Measurements from ENCODE around the gene FBXO45. TPM values are rescaled to one million over a fixed set of nuclear protein-coding genes. Genes with fewer than 3 reads are reported as not detected.

Gene FBXO45
- total and polyA plus RNA-seq, 10 of the 15 experiments (the other 5 are each of a cell fraction or from before 2014, with no cell fraction given): 4.0 to 17.3 (median 11.8) TPM

GRCh38 chr3:196611761-196612483 is 43.5 kb downstream of the FBXO45 start:
- in situ Hi-C loops (cut with MboI): no loop called here
- peaks cover 4% of the 10 kb centered on the region; the same call in 1 of the 2 replicates for H3K4me1 ChIP-seq (ENCODE audit: control insufficient read depth, insufficient read depth, low read length)
- FAIRE-seq (no peak), ATAC-seq (no peak), DNase-seq (ENCODE audit: low read depth, low spot score) (no peak)
- no peaks in the 10 kb centered on the region for H3K36me3 ChIP-seq (ENCODE audit: control insufficient read depth in 2 of 2, insufficient read depth in 2 of 2, low read length in 1 of 2)
- H4K20me1 ChIP-seq (ENCODE audit: control insufficient read depth, insufficient read depth): no peaks in the 10 kb centered on the region
- no peak overlapping the region for H3K4me3 ChIP-seq
- BruUV-seq (replicated peaks): no TSS peak
- H3K27ac ChIP-seq (ENCODE audit: control insufficient read depth, insufficient read depth): no peak overlapping the region
- RAD21 ChIA-PET (ENCODE audit: unreplicated experiment): interaction anchor here (1.6 to 4.4 kb wide), 3 partner anchors 17 to 330 kb away, joined by 4 to 50 read pairs (median 6); partner anchors contain the start of gene NCBP2
- H3K9ac ChIP-seq (ENCODE audit: control insufficient read depth, insufficient read depth, low read length): no peak overlapping the region
- SMC1A ChIA-PET (ENCODE audit: uncharacterized antibody, unreplicated experiment): interaction anchor here (0.9 to 1.7 kb wide), 7 partner anchors 20 to 85 kb away, joined by 3 to 13 read pairs (median 4); no protein-coding TSS in a partner anchor
- no peaks in the 10 kb centered on the region for H3K79me2 ChIP-seq (ENCODE audit: control insufficient read depth, insufficient read depth, low read length)
- intact Hi-C loops (cut with micrococcal nuclease; ENCODE audit: unreplicated experiment): no loop called here
- CTCF ChIA-PET: interaction anchor here (0.6 to 10.6 kb wide), 6 partner anchors 9 to 358 kb away, joined by 3 to 144 read pairs (median 4); partner anchors contain the start of gene NRROS
- no peaks in the 10 kb centered on the region; the same call in 2 of the 3 replicates for H3K9me3 ChIP-seq (replicated peaks; ENCODE audit: control insufficient read depth, insufficient read depth, low read length)
- POLR2A ChIA-PET: interaction anchor here (0.9 kb wide), 1 partner anchor 73 kb away, joined by 3 read pairs; no protein-coding TSS in a partner anchor
- 0 out of 2 replicates have a peak overlapping the region, but pooled peaks have one; percentile 3 for H2AFZ ChIP-seq (ENCODE audit: control insufficient read depth, low read depth, low read length)
- no peaks in the 10 kb centered on the region for H3K27me3 ChIP-seq (replicated peaks in 1 of 2; ENCODE audit: control insufficient read depth in 2 of 2, insufficient read depth in 2 of 2, low read length in 1 of 2)
- H3K4me2 ChIP-seq (ENCODE audit: control insufficient read depth, insufficient read depth): no peak overlapping the region
- WGBS (ENCODE audit: insufficient coverage, insufficient replicate concordance, low lambda C conversion rate, missing lambda C conversion rate): 72% methylated on average over 10 of the region's 10 CpGs
- TF ChIP-seq ZNF274 (IDR thresholded peaks at IDR 0.05; ENCODE audit: insufficient read depth, insufficient read length) (no peak), EED (IDR thresholded peaks at IDR 0.05; ENCODE audit: low read depth) (no peak), MXI1 (IDR thresholded peaks at IDR 0.05; ENCODE audit: low read depth, low read length) (no peak), SMARCA5 (IDR thresholded peaks at IDR 0.05) (no peak), CHD1 (IDR thresholded peaks at IDR 0.05; ENCODE audit: low read depth, low read length) (no peak)
- TF ChIP-seq, protein P1, sequence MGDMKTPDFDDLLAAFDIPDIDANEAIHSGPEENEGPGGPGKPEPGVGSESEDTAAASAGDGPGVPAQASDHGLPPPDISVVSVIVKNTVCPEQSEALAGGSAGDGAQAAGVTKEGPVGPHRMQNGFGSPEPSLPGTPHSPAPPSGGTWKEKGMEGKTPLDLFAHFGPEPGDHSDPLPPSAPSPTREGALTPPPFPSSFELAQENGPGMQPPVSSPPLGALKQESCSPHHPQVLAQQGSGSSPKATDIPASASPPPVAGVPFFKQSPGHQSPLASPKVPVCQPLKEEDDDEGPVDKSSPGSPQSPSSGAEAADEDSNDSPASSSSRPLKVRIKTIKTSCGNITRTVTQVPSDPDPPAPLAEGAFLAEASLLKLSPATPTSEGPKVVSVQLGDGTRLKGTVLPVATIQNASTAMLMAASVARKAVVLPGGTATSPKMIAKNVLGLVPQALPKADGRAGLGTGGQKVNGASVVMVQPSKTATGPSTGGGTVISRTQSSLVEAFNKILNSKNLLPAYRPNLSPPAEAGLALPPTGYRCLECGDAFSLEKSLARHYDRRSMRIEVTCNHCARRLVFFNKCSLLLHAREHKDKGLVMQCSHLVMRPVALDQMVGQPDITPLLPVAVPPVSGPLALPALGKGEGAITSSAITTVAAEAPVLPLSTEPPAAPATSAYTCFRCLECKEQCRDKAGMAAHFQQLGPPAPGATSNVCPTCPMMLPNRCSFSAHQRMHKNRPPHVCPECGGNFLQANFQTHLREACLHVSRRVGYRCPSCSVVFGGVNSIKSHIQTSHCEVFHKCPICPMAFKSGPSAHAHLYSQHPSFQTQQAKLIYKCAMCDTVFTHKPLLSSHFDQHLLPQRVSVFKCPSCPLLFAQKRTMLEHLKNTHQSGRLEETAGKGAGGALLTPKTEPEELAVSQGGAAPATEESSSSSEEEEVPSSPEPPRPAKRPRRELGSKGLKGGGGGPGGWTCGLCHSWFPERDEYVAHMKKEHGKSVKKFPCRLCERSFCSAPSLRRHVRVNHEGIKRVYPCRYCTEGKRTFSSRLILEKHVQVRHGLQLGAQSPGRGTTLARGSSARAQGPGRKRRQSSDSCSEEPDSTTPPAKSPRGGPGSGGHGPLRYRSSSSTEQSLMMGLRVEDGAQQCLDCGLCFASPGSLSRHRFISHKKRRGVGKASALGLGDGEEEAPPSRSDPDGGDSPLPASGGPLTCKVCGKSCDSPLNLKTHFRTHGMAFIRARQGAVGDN (IDR thresholded peaks at IDR 0.05): no peak
- TF ChIP-seq, protein P2, sequence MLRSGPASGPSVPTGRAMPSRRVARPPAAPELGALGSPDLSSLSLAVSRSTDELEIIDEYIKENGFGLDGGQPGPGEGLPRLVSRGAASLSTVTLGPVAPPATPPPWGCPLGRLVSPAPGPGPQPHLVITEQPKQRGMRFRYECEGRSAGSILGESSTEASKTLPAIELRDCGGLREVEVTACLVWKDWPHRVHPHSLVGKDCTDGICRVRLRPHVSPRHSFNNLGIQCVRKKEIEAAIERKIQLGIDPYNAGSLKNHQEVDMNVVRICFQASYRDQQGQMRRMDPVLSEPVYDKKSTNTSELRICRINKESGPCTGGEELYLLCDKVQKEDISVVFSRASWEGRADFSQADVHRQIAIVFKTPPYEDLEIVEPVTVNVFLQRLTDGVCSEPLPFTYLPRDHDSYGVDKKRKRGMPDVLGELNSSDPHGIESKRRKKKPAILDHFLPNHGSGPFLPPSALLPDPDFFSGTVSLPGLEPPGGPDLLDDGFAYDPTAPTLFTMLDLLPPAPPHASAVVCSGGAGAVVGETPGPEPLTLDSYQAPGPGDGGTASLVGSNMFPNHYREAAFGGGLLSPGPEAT (IDR thresholded peaks at IDR 0.05; ENCODE audit: low read depth): no peak
- TF ChIP-seq, protein P3, sequence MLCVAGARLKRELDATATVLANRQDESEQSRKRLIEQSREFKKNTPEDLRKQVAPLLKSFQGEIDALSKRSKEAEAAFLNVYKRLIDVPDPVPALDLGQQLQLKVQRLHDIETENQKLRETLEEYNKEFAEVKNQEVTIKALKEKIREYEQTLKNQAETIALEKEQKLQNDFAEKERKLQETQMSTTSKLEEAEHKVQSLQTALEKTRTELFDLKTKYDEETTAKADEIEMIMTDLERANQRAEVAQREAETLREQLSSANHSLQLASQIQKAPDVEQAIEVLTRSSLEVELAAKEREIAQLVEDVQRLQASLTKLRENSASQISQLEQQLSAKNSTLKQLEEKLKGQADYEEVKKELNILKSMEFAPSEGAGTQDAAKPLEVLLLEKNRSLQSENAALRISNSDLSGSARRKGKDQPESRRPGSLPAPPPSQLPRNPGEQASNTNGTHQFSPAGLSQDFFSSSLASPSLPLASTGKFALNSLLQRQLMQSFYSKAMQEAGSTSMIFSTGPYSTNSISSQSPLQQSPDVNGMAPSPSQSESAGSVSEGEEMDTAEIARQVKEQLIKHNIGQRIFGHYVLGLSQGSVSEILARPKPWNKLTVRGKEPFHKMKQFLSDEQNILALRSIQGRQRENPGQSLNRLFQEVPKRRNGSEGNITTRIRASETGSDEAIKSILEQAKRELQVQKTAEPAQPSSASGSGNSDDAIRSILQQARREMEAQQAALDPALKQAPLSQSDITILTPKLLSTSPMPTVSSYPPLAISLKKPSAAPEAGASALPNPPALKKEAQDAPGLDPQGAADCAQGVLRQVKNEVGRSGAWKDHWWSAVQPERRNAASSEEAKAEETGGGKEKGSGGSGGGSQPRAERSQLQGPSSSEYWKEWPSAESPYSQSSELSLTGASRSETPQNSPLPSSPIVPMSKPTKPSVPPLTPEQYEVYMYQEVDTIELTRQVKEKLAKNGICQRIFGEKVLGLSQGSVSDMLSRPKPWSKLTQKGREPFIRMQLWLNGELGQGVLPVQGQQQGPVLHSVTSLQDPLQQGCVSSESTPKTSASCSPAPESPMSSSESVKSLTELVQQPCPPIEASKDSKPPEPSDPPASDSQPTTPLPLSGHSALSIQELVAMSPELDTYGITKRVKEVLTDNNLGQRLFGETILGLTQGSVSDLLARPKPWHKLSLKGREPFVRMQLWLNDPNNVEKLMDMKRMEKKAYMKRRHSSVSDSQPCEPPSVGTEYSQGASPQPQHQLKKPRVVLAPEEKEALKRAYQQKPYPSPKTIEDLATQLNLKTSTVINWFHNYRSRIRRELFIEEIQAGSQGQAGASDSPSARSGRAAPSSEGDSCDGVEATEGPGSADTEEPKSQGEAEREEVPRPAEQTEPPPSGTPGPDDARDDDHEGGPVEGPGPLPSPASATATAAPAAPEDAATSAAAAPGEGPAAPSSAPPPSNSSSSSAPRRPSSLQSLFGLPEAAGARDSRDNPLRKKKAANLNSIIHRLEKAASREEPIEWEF (IDR thresholded peaks at IDR 0.05; ENCODE audit: insufficient replicate concordance, low read depth, low read length): no peak
